GM18508 (cell line): Measurements from ENCODE around the gene SND1.
"Not testable (repeated sequence)": the region's sequence is repeated elsewhere in the genome, so short reads cannot be mapped to it uniquely, and the experiment has no call there.

Experiments used
- ATAC-seq: cut with Tn5 transposase; IDR thresholded peaks from one replicate; pipeline ENCODE4 v1.9.1; 2021; ENCODE audit warnings: moderate number of reproducible peaks; ENCODE audit not compliant: insufficient read depth, unreplicated experiment

The SND1 gene

DNA sequence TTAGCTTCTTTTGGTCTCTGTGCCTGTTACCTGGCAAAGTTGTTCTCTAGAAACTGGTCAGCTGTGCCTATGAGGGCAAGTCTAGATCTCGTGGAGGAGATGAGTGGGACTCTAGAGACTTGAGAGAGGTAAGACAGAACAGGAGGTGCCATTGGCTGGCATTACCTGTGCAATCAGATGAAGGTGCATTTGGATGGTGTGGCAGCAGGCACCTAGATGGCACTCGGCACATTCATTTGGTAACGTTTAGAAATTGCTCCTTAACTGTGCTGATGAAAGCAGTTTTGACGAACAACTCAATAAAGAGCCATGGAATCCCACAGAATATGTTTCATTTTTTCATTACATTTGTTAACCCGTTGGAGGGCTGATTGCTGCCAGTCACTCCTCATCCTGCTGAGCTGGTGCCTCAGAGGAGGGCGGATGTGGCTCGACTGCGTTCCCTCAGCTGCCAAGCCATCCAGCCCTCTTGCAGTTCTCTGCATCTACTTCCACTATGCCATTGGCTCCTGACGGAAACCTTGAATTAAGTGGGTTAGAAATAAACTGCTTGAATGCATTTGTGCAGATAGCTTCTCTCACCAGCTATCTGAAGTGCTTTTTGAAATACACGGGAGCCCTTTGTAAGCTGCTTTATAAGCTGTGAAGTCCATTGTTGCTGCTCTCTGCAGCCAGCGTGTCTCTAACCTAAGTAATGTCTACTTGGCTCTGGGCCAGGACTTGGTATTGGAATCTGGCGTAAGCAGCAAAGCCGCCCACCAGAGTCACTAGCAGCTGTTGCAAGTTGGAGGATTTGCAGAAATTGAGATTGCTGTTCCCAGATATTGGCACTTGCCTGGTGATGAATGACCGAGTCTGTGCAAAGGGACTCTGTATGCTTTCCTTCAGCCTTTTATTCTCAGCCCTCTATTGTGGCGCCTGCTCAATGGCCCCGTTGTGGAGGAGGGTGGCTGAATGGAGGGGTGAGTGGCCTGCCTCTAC lies 291.8 kb downstream of the SND1 start:
- no peak for ATAC-seq

DNA sequence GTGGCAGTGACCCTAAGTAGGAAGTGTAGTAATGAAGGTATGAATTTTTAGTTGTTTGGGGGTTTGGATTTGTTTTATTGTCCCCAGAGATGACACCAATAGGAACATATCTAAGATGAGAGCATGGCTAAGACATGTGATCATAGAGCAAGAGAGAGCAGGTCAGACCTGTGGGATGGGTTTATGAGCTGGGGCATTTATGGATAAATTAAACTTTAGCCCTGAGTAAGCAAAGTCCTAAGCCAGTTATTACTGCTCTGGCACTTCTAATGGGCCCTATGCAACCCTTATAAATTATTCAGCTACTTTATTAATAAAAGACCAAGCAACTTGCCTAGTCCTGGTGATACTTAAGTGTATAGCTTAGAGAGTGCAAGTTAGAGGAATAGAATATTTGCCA lies 294.1 kb downstream of the SND1 start:
- ATAC-seq: no peak

- ATAC-seq: no peak
These were observed 294.9 kb downstream of the SND1 start for GRCh38 chr7:127946847-127947246.

GRCh38 chr7:127948312-127948711 lies 296.3 kb downstream of the SND1 start:
- no peak for ATAC-seq

DNA sequence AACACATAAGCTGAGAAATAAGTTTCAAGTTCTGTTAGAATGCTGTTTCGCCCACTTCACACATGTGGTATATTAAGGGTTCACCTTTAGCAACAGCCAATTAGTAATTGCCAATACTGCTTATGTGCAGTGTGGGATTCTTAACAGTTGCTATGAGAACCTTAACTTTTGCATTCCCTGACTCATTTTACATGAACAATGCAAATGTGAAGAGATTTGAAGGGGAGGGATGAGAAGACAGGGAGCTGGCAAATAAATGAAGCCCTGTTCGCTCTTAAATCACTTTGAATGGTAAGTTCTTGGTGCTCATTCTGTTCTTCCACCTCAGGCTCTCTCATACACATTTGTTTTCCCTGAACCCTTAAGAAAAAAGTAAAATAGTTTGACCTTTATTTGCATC lies 296.9 kb downstream of the SND1 start:
- ATAC-seq: no peak

- ATAC-seq: no peak
These were observed 297.8 kb downstream of the SND1 start for GRCh38 chr7:127949769-127950222.

GRCh38 chr7:127950233-127950935 lies 298.4 kb downstream of the SND1 start:
- ATAC-seq: no peak

DNA sequence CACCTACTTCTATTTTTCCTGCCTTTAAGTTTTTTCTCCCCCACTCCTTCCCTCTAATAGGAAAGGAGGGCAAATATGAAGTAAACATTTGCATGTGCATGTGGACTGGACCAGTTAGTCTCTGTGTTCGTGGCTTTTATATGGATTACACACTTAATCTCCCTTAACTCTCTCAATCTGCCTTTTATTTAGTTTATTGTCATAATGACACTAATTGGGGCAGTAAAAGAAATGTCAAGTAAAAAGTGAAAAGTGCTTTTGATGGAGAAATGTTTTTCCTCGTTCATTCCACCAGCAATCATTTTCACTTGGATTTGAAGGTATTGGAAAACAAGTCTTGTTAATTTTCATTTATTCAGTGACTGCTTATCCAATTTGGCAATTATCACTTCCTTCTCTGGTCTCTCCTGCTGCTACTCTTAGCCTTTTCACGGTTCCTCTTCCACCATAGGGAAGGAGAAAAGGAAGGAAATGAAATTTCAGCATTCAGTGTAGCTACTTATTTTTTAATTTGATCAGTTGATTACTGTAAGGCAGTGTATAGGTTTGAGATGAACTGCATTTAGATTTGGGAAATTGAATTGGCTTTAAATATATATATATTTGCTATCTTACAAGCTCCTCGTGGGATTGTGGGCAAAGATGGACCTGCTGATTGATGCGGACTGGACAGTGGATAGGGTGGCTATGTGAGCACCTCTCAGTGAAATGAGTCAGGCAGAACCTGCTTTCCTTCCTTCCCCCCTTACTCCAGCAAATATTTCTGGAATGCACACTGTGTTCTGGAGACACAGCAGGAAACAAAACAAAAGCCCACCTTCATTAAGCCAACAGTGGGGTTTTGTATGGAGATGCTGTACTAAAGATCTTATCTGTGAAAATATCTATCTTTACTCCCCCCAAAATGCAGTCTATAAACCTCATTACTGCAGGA lies 301.7 kb downstream of the SND1 start:
- ATAC-seq: no peak

- ATAC-seq: no peak
These were observed 302.4 kb downstream of the SND1 start for GRCh38 chr7:127954357-127954748.

DNA sequence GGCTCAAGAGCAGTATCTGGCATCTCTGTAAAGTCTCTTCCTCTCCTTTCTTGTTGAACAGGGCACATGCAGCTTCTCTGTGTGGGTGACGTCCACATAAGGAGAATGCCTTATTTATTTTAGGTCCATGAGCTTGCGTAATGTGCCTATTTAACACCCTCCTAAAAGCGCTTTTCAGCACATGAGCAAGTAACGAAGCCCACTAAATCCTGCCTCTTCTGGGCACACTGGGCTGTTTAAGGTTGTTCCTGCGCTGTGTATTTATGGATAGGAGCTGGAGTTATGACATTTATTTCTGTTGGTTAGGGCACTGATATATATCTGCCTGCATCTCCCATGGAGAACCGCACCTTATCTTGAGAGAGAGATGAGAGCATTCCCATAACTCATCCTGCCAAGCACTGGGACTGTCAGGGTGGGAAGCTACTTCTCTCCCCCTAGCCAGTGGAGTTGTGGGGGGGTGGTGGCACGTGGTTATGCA lies 303.1 kb downstream of the SND1 start:
- no peak for ATAC-seq

- no peak for ATAC-seq
These were observed 305.9 kb downstream of the SND1 start for GRCh38 chr7:127957886-127958285.

DNA sequence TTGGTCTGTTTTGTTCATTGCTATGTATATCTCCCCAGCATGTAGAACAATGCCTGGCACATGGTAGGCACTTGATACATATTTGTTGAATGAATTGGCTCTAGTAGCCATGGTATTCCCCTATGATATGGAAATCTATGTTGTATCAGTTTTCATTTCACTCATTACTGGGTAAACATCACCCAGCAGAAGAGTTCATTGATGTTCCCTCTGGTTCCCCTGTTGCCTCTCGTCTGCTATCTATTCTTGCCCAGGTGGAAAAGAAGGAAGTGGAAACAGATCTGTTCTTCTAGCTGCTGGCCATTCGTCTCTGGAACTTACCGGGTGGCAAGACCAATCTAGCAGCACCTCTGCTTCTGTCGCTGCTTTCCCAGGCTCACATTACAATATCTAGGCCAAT lies 307.8 kb downstream of the SND1 start:
- ATAC-seq: no peak

GRCh38 chr7:127961786-127962453 lies 309.9 kb downstream of the SND1 start:
- no peak for ATAC-seq

DNA sequence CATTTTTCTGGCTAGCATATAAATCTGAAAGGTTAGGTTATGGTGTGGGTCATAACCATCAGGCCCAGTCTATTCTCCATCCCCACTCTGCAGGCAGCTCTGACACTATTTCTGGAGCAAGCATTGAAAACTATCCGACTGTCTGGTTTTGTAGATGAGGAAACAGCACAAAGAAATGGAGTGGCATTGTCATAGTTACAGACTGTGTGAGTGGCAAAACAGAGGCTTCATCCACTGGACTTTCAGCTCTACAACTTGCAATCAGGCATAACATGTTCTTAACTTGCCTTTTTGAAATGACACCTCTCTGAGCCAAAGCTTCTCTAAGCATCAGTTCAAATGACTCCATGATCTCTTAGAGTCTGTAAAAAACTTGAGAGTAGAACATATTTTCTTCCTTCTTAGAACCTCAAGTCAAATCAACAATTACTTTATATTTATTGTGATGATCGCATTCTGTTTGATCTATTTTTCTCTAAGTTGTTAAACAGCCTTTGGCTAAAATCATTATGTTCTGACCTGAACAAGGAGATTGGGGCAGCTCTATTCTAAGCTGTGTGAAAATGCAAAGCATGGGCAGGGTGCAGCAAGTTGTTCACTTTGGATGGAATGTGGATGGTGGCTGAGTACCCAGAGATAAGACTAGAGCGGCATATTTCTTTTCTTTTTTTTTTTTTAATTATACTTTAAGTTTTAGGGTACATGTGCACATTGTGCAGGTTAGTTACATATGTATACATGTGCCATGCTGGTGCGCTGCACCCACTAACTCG lies 310.8 kb downstream of the SND1 start:
- no peak for ATAC-seq

GRCh38 chr7:127963850-127964249 lies 311.9 kb downstream of the SND1 start:
- ATAC-seq: not testable (repeated sequence)

DNA sequence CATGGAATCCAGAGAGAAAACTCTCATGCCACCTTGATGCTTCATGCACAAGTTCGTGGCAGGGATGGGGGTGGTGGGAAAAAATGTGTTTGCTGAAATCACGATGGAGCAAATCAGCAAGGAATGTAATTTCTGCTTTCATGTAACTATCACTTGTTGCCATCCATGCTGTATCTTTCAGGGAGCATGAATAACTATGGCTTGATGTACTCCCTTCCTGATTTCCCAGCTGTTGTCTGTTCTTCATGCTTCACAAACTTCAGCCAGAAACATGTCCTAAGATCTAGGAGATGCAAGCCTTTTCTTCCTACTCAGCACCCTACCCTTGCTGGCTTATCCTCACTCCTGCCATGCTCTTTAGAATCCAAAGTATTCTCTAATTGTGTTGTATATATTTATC lies 315.3 kb downstream of the SND1 start:
- ATAC-seq: no peak

DNA sequence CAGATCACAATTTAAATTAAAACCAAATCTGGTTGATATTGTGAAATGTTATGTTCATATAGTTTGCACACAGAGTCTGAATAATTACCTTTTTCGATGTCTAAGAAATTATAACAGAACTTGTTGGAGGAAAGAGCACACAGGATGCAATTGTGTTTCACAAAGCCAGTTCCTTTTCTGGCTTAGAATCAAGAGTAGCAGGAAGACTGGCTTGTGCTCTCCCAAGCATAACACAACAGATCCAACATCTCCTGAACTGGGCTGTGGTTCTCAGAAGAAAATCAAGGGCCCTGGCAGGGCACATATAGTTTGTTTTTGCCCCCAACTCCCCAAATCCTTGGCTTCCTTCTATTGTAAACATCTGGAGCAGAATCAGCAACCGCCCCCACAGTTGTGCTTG lies 316.6 kb downstream of the SND1 start:
- ATAC-seq: no peak

DNA sequence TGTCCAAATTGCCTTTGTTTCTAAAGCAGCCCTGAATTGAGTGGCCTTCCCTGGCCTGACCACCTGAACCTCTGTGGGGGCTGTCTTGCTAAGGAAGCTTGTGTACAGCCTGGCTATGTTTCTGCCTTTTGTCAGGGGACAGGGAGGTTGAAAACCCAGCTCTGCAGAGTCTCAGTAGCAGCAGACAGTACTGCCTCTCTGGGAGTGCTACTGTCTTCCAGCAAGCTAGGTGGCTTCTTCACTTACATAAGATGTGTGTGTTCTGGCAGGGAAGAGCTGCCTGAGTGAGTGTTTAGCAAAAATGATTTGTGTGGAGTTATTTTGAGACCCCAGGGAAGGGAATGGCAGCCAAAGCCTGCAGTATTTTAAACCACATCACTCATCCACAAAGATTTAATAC lies 321.8 kb downstream of the SND1 start:
- no peak for ATAC-seq

DNA sequence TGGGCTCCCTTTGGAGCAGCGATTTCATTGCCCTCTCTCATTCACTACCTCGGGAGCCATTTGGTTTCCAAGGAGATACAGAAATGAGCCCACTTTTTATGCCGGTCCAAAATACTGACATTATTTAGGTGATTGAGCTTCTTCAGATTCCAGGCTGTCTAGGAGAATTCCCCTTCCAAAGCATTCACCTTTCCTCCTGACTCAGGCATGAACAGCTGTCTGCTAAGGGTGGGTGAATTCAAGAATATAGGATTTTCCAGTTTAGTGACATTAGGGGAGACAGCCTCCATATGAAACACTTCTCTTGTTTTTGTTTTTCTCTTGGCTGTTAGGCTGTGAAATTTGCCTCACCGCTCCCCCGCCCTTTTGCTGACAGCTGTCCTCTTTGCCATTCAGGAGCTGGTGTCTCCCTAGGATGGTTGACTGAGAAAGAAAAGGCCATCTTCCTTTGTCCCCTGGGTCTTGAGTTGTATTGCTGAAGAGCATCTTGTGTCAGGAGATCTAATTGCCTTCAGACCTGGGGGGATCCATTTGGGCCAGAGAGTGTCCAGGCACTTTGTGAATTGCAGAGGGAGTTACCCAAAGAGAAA lies 322.5 kb downstream of the SND1 start:
- ATAC-seq: no peak
